ENCODE measurements around the gene HPSE2.

HPSE2 gene

DNA sequence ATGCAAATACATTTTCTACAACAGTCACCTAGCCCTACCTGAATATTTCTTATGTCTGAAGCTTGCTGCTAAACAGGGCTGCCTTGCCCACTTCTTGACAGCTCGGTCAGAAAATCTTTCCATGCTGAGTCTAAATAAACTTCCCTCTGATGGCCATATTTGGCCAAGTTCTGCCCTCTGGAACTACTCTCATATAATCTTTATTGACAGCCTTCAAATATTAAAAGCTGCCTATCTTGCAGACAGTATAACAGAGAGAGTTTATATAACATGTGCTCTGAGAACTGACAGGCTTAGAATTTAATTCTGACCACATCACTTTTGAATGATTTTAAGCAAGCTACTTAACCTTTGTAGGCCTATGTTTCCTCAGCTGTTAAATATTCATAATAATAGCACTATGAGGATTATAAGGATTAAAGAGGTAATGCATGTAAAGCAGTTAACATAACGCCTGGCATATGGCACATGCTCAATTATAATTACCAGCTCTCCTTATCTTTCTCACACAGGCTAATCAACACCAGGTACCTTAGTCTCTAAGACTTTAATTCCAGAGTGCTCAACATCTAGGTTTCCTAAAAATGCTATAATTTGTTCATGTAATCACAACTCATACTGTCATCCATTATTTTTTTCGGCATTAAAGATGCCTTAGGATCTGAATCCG, 334.1 kb downstream of the HPSE2 start:
- H3K4me3 ChIP-seq (replicated peaks; ENCODE audit: low read depth, low read length) = no peak overlapping the region
- no peak for DNase-seq (ENCODE audit: extremely low read depth, low read depth)
- TF ChIP-seq, protein P1, sequence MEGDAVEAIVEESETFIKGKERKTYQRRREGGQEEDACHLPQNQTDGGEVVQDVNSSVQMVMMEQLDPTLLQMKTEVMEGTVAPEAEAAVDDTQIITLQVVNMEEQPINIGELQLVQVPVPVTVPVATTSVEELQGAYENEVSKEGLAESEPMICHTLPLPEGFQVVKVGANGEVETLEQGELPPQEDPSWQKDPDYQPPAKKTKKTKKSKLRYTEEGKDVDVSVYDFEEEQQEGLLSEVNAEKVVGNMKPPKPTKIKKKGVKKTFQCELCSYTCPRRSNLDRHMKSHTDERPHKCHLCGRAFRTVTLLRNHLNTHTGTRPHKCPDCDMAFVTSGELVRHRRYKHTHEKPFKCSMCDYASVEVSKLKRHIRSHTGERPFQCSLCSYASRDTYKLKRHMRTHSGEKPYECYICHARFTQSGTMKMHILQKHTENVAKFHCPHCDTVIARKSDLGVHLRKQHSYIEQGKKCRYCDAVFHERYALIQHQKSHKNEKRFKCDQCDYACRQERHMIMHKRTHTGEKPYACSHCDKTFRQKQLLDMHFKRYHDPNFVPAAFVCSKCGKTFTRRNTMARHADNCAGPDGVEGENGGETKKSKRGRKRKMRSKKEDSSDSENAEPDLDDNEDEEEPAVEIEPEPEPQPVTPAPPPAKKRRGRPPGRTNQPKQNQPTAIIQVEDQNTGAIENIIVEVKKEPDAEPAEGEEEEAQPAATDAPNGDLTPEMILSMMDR (IDR thresholded peaks at IDR 0.05; ENCODE audit: low read depth, low read length, missing control alignments) = no peak

DNA sequence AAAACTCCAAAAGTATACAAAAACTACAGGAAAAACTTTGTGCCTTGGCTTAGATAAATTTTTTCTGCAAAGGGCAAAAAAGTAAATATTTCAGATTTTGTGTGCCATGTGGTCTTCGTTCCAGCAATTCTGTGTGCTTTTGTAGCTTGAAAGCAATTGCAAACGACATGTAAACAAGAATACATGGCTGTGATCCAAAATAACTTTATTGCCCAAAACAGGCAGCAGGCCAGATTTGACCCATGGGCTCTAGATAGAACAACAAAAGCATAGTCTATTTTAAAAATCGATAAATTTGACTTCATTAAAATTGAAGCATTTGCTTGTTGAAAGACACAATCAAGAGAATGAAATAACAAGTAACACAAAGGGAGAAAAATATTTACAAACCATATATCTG, 336.6 kb downstream of the HPSE2 start:
- TF ChIP-seq, protein P1 (IDR thresholded peaks at IDR 0.05; ENCODE audit: low read depth, low read length, missing control alignments) = no peak
- H3K4me3 ChIP-seq (replicated peaks; ENCODE audit: low read depth, low read length) = no peak overlapping the region
- DNase-seq (ENCODE audit: extremely low read depth, low read depth) = no peak

DNA sequence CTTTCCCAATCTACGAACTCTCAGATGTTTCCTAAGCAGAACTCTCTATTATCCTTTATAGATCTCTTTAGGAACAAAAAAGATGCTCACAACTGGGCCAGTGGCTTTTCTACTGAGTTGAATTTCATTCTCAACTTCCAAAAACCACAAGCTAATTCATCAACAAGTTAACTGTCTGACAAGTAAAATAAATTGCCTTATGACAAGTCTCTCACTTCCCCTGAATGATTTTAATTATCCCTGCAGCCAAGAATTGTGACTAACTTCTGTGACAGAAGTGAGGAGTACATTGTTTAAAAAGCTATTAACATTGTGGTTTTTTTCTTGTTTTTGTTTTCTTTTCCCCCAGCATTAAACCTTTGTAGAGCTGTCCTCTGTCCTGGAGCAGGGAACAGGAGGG, 343.1 kb downstream of the HPSE2 start:
- no peak for DNase-seq (ENCODE audit: extremely low read depth, low read depth)
- TF ChIP-seq, protein P1 (IDR thresholded peaks at IDR 0.05; ENCODE audit: low read depth, low read length, missing control alignments) = no peak
- H3K4me3 ChIP-seq (replicated peaks; ENCODE audit: low read depth, low read length) = no peak overlapping the region

DNA sequence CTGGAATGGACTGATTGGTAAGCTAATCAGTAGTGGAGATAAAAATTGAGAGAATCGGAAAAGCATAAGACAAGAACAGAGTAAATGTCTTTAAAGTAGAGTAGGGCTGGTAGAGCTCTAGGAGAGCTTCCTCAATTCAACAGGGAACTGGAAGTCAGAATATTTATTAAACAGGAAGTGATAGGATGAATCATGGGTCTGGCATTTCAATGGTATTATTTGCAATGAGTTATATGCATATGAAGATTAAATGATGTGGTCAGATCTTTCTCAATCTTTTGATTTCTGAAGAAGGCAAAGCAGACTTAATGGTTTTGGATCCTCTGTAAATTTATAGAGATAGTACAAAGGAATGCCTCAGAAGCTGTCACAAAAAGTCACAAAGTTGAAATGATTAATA, 349.0 kb downstream of the HPSE2 start:
- DNase-seq (ENCODE audit: extremely low read depth, low read depth) = peak; percentile 16
- TF ChIP-seq, protein P1 (IDR thresholded peaks at IDR 0.05; ENCODE audit: low read depth, low read length, missing control alignments) = no peak
- H3K4me3 ChIP-seq (replicated peaks; ENCODE audit: low read depth, low read length) = no peak overlapping the region

DNA sequence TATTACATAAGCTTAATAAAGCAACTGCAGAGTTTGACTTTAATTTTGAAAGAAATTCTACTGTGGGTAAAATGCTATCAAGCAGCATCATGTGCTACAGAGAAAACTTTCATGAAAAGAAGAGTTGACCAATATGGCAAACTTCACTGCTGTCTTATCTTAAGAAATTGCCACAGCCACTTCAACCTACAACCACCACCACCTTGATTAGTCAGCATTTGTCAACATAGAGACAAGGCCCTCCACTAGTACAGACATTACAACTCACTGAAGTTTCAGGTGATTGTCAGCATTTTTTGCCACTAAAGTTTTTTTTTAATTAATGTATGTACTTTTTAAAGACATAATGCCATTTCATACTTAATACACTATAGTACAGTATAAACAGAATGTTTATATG, 350.3 kb downstream of the HPSE2 start:
- TF ChIP-seq, protein P1 (IDR thresholded peaks at IDR 0.05; ENCODE audit: low read depth, low read length, missing control alignments) = no peak
- no peak for DNase-seq (ENCODE audit: extremely low read depth, low read depth)
- H3K4me3 ChIP-seq (replicated peaks; ENCODE audit: low read depth, low read length) = no peak overlapping the region

DNA sequence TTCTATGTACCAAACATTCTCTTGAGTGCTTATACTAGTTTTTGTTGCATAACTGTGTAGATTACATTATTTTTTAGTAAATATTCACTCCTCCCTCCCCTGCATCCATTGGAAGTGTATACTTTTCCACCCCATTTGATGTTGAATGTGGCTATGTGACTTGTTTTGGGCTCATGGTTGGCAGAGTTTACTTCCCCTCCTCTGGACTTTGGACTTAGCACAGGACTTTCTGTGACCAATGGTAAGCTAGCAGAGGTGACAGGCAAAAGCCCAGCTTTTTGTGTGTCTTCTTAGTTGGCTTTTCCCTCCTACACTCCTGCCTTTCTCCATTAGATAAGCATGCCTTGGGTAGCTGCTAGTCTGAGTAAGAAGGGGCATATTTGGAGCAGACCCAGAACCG, 353.9 kb downstream of the HPSE2 start:
- TF ChIP-seq, protein P1 (IDR thresholded peaks at IDR 0.05; ENCODE audit: low read depth, low read length, missing control alignments) = no peak
- H3K4me3 ChIP-seq (replicated peaks; ENCODE audit: low read depth, low read length) = no peak overlapping the region
- no peak for DNase-seq (ENCODE audit: extremely low read depth, low read depth)

DNA sequence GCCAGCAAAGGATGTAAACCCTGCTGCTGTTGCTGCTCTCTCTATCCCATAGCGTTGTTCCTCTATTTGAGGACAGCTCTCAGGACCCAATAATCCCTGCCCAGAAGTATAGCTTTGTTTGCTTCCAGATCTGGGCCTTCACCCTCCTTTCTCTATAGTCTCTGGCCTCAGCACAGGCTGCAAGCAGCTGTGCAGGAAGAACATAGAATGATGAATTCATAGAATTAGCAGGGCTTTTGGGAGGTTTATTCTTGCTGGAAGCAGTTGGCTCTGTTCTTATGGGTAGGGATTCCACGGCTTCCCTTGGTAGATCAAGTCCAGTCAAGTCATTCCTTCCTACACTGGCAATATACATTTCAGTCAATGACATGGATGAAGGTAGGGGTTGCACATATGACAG, 354.7 kb downstream of the HPSE2 start:
- no peak overlapping the region for H3K4me3 ChIP-seq (replicated peaks; ENCODE audit: low read depth, low read length)
- no peak for DNase-seq (ENCODE audit: extremely low read depth, low read depth)
- TF ChIP-seq, protein P1 (IDR thresholded peaks at IDR 0.05; ENCODE audit: low read depth, low read length, missing control alignments) = no peak

All from HFF-Myc (cell line).